ENCODE measurements around the gene COX10.
"Not testable (repeated sequence)": the region's sequence is repeated elsewhere in the genome, so short reads cannot be mapped to it uniquely, and the experiment has no call there.

COX10 gene

GRCh38 chr17:14179951-14180350 is 110.6 kb downstream of the COX10 start:
- DNase-seq (ENCODE audit: low spot score) = not testable (repeated sequence)

GRCh38 chr17:14182084-14182483 is 112.8 kb downstream of the COX10 start:
- not testable (repeated sequence) for DNase-seq (ENCODE audit: low spot score)

- DNase-seq (ENCODE audit: low spot score) = not testable (repeated sequence)
Observed at GRCh38 chr17:14184536-14184935, 115.2 kb downstream of the COX10 start.

DNA sequence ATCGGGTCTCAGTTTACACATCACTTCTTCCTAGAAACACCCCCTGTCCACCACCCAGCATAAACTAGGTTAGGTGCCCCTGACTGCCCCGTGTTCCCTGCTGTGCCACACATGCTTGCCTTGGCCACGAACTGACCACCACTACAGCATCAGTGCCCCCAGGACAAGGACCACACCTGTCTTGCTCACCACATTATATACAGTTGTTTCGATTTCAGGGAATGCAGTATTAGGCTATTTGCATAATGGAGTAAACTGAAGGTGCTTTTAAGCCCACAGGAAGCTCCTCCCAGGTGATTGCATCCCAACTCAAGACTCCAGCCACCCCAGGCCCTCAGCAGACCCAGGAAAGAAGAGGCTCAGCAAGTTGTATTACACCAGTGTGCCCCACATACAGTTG is 117.1 kb downstream of the COX10 start:
- not testable (repeated sequence) for DNase-seq (ENCODE audit: low spot score)

GRCh38 chr17:14190774-14191173 is 121.5 kb downstream of the COX10 start:
- DNase-seq (ENCODE audit: low spot score) = not testable (repeated sequence)

DNA sequence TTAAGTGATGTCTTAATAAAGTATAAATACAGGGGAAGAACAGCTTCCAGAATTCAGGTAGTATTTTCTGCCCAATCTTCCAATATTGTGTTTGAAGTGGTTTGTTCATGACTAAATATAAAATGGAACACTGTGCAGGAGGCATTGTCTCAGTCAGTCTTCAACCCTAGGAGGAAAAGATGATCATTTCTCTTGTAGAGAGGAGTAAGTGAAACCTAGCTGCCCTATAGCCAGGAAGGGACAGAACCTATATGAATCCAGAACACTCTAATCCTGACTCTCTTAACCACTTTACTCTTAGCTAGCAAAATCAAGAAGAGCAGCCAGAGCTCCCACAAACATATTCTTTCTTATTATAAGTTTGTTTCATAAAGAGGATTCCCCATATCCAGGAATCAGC is 122.2 kb downstream of the COX10 start:
- DNase-seq (ENCODE audit: low spot score) = not testable (repeated sequence)

DNA sequence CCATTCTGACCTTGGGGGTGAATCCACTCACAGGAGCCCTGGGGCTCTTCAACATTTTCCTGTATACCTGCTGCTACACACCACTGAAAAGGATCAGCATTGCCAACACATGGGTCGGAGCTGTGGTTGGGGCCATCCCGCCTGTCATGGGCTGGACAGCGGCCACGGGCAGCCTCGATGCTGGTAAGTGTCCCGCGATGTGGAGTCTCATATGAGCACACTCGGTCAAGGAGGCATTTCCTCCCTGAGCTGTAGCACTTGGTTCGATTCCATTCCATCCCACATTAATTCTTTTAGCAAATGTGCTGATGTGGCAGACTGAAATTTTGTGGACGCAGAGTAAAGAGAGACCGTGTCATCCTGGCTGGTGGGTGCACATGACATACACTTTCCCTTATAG is 122.7 kb downstream of the COX10 start:
- DNase-seq (ENCODE audit: low spot score) = not testable (repeated sequence)

GRCh38 chr17:14192636-14193344 is 123.5 kb downstream of the COX10 start:
- DNase-seq (ENCODE audit: low spot score) = not testable (repeated sequence)

DNA sequence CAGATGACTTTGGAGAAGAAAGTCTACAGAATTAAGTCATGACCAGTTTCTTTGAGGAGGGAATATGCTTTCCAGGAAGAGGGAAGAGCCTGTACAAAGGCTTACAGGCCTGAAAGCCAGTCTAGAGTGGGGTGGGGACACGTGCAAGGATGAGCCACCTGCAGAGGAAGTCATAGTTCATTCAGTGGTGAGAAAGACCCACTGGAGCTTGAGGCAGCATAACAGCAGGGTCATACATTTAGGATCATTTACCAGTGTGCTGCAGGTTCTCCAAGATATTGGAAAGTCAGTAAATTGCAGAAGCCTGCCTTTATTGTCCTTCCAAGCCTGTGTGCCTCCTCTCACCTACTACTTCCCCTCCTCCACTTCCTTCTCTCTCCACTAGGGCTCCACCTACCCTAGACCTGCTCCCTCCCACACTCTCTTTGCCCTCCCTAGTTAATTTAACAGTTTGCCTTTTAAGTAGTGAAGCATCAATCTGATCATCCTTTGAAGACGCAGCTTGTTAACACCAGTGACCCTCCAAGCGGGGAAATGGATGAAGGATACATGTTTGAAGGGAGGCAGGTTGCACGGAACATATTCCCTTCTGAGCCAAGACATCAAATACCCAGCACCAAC is 127.2 kb downstream of the COX10 start:
- no peak for DNase-seq (ENCODE audit: low spot score)

- no peak for DNase-seq (ENCODE audit: low spot score)
Observed at GRCh38 chr17:14197057-14197456, 127.8 kb downstream of the COX10 start.

DNA sequence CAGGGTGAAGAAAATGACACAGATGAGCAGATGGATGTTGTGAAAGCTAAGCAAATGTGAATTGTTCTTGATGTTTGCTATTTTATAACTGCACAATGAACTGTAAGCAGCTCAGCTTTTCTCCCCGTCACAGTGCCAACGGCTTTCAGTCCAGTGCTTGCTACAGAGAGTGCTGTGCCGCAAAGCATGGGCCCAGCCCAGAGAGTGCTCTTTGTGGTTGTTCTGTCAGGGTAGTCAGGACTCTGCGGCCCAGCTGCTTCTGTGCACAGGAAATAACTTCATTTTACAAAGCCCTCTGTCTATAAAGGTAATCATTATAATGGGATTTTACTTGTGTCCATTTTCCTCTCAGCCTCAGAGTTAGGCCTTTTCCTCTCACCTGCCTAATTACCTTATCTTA is 128.3 kb downstream of the COX10 start:
- DNase-seq (ENCODE audit: low spot score) = peak; percentile 64

DNA sequence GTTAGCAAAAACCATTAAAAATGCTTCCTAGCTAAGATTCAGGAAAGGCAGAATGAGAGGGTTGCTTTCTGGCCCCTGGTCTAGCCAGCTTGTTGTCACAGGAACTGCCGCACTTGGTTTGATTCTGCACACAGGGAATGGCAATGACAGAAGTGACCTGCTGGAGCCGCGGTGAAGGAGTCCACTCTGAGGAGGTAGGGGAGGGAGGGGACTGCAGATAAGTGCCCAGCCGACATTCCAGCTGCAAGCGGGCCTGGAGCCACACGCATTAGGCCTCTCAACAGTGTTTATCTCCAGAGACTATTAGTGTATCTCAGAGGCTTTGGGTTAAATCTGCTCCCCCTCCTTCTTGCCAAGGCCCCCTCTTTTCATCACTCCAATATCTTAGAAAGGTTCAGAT is 128.7 kb downstream of the COX10 start:
- DNase-seq (ENCODE audit: low spot score) = no peak

DNA sequence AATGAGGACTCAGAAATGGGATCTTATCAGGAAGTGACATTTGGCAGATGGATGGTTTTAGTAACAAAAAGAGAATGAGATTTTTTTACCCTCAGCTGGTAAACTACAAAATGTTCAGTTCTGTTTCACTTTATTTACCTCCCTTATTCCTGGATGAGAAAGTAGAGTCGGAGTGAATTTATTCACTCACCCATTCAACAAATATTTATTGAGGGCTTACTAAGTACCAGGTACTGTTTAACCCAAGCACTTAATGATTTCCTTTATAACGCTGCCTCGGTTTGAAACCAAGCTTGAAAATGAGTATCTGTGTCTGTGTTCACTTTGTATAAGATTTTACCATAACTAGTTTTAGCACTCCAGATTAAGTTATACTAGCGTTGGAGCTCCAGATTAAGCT is 129.3 kb downstream of the COX10 start:
- no peak for DNase-seq (ENCODE audit: low spot score)

GRCh38 chr17:14199601-14200000 is 130.3 kb downstream of the COX10 start:
- DNase-seq (ENCODE audit: low spot score) = no peak

DNA sequence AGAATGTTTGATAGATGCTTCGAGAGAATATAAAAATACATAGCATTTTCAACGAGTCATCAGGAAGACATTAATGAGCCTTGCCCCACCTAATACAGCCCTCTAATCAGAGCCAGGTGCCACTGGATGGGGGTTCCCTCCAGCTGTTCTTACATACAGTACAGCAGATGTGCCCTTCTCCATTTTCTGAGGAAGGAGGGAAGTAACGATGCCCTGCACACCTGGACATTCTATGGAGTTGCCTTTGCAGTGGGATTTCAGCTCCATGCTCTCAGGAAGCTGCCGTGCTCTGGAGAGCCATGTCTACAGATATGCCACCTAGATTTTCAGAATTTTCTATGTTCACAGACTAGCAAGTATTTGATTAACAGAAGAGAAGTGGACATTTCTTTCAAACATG is 131.1 kb downstream of the COX10 start:
- no peak for DNase-seq (ENCODE audit: low spot score)

GRCh38 chr17:14201021-14201987 is 132.0 kb downstream of the COX10 start:
- DNase-seq (ENCODE audit: low spot score) = peak; percentile 76

DNA sequence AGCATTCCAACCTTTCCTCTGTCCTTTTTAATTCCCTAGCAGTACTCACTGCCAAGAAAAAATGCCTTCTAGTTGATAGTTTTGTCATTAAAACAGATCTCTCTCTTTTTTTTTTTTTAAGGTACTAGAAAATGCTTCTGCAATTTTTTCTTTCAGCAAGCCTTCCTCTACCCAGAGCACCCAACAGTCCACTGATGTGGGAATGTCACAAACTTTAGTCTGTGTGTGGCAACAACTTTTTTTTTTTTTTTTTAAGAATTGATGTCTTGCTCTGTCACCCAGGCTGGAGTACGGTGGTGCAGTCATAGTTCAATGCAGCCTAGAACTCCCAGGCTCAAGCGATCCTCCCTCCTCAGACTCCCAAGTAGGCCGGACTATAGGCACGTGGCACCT is 132.7 kb downstream of the COX10 start:
- no peak for DNase-seq (ENCODE audit: low spot score)

DNA sequence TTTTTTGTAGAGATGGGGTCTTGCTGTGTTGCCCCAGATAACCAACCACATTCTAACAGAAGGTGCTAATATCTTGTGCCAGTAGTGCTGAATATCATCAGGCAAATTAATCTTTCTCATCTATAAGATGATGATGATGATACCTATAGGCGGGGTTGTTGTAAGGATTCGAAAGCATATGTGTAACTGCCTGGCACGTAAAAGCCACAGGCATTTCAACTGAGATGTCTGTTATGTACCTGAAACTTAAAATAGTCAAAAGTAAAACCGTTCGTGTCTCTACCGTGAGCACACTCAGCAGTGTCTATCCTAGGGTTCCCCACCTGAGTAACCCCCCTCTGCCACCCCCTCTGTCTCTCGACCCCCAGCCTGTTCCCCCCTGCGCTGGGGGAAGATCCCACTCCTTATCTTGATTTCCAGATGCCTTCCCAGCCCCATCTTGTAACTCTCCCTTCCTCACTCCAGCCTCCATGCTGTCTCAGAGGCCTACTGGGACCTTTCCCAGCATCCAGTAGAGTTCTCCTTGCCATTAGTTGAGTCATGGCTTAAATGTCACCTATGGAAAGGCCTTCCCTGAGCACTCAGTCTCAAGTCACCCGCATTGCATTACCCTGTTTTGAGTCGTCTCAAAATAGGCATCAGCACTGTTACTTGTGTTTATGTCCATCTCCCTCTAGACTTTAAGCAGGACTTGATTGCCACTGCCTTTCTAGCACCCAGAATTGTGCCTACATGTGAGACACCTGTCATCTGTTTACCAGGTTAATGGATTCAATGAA is 133.3 kb downstream of the COX10 start:
- DNase-seq (ENCODE audit: low spot score) = no peak

- peak; percentile 59 for DNase-seq (ENCODE audit: low spot score)
Observed at GRCh38 chr17:14203388-14203787, 134.1 kb downstream of the COX10 start.

DNA sequence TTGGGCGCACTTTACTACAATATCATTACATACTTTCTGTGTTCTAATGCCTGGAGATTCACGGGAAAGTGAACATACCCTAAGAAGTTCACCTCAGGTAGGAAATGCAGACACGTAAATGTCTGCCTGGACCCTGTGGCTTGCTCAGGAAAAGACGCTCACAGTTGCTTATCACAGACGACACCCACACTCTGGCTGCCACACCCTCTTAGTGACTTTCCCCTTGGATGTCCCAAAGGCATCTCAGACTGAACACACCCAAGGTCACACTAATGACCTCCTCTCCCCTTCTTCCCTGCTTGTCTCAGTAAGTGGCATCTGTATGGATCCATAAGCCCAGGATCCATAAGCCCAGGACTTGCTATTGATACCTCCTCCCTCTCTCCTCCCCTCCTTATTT is 134.8 kb downstream of the COX10 start:
- no peak for DNase-seq (ENCODE audit: low spot score)

DNA sequence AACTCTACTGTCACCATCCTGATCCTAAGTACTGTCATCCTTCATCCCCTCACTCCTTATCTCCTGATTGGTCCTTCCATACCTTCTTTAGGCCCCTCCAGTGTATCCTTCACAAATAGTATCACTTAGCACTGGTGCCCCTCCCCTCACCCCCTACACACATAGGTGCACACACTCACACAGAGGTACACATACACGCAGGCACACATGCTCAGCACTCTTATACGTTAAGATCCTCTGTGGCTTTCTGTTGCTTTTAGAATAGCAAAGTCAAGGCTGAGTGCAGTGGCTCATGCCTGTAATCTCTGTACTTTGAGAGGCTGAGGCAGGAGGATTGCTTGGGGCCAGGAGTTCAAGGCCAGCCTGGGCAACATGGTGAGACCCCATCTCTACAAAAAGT is 135.2 kb downstream of the COX10 start:
- no peak for DNase-seq (ENCODE audit: low spot score)

- no peak for DNase-seq (ENCODE audit: low spot score)
Observed at GRCh38 chr17:14205380-14205779, 136.1 kb downstream of the COX10 start.

Measured in CD4-positive, alpha-beta T cell treated with Interleukin-6 at 100 ng/mL for 8 hours (primary cell).